CD4-positive, alpha-beta memory T cell (primary cell): ENCODE data around the gene CCDC90B. TPM values are rescaled to one million over a fixed set of nuclear protein-coding genes. Genes with fewer than 3 reads are reported as not detected.
"Not testable (repeated sequence)": the region's sequence is repeated elsewhere in the genome, so short reads cannot be mapped to it uniquely, and the experiment has no call there.

Experiments
- CTCF ChIA-PET: fragments of 350-600 bp; sonication (Branson Sonifier 250); formaldehyde crosslinking; loops from one replicate; lab custom pipeline; 2021; ENCODE audit warnings: inconsistent platforms; ENCODE audit not compliant: partially characterized antibody; lab: Charles Lee
- POLR2A ChIA-PET: fragments of 350-600 bp; sonication (Branson Sonifier 250); formaldehyde crosslinking; loops from one replicate; lab custom pipeline; 2021; ENCODE audit not compliant: partially characterized antibody; lab: Charles Lee
- DNase-seq, 5 donors: peaks; one replicate each; pipeline versions ENCODE4 v3.0.0 to v3.0.0-alpha.2; 2020 to 2022; ENCODE audit warnings: mixed read lengths in 1 of 5
- H3K27ac ChIP-seq: one replicate; pipeline ENCODE4 v1.7.0; 2013; ENCODE audit warnings: low read depth, low read length
- H3K27me3 ChIP-seq: 2 replicates; pipeline ENCODE4 v1.7.0; 2013; ENCODE audit warnings: mild to moderate bottlenecking, low read length, moderate library complexity; ENCODE audit not compliant: insufficient read depth
- H3K36me3 ChIP-seq: 2 replicates; pipeline ENCODE4 v1.7.0; 2013; ENCODE audit warnings: mild to moderate bottlenecking, low read length, moderate library complexity; ENCODE audit not compliant: insufficient read depth
- H3K4me1 ChIP-seq: 2 replicates; pipeline ENCODE4 v1.7.0; 2013; ENCODE audit warnings: mild to moderate bottlenecking, low read length, moderate library complexity; ENCODE audit not compliant: insufficient read depth
- H3K4me3 ChIP-seq, 2 donors: one replicate each; pipeline ENCODE4 v1.7.0; 2013; ENCODE audit warnings: low read length in 2 of 2, mild to moderate bottlenecking in 1 of 2
- H3K9me3 ChIP-seq, 2 donors: one replicate each; pipeline ENCODE4 v1.7.0; 2013; ENCODE audit warnings: low read length in 2 of 2, control low read depth in 1 of 2; ENCODE audit not compliant: control insufficient read depth in 1 of 2
- H3K27ac Mint-ChIP-seq, 7 donors: one replicate each; pipeline ENCODE4 v1.8.0; 2020 to 2021; ENCODE audit warnings: mixed read lengths in 7 of 7, mild to moderate bottlenecking in 6 of 7, inconsistent platforms in 3 of 7, moderate library complexity in 3 of 7
- H3K27me3 Mint-ChIP-seq, 2 donors: one replicate each; pipeline ENCODE4 v1.8.0; 2020 to 2021; ENCODE audit warnings: mixed read lengths in 2 of 2
- H3K36me3 Mint-ChIP-seq, 2 donors: one replicate each; pipeline ENCODE4 v1.8.0; 2020 to 2021; ENCODE audit warnings: mixed read lengths in 2 of 2, inconsistent platforms in 1 of 2, mild to moderate bottlenecking in 1 of 2
- H3K4me1 Mint-ChIP-seq, 4 donors: one replicate each; pipeline ENCODE4 v1.8.0; 2020 to 2021; ENCODE audit warnings: mixed read lengths in 4 of 4, mild to moderate bottlenecking in 1 of 4
- H3K4me3 Mint-ChIP-seq, 8 donors: one replicate each; pipeline ENCODE4 v1.8.0; 2020 to 2021; ENCODE audit warnings: mixed read lengths in 8 of 8, mild to moderate bottlenecking in 7 of 8, moderate library complexity in 6 of 8, inconsistent platforms in 3 of 8
- H3K9me3 Mint-ChIP-seq, 8 donors: one replicate each; pipeline ENCODE4 v1.8.0; 2020 to 2021; ENCODE audit warnings: mixed read lengths in 8 of 8, mild to moderate bottlenecking in 5 of 8, inconsistent platforms in 3 of 8, moderate library complexity in 1 of 8
- intact Hi-C: fragments of 100-400 bp; cut with micrococcal nuclease; formaldehyde crosslinking; loops from one replicate; pipeline ENCODE4 v1.15.1; 2023
- polyA plus RNA-seq, 2 donors: library from polyadenylated mRNA; unstranded; fragments of 300-500 nt; fragmentation: Illumina TruSeq; gene quantifications; one replicate each; pipeline ENCODE4 v1.2.3, GENCODE V29; 2021
- total RNA-seq, 2 experiments: library from RNA; stranded (reverse); gene quantifications; one replicate each; pipeline ENCODE4 v1.2.3, GENCODE V29; 2021

Gene CCDC90B
- total and polyA plus RNA-seq, 4 experiments from 2014 or later: 37.6 to 79.5 (median 49.4) TPM

GRCh38 chr11:83317757-83318690 lies 31.9 kb upstream of the CCDC90B start:
- Mint-ChIP-seq H3K4me3 (no peak overlapping the region), H3K27ac (no peak overlapping the region), H3K9me3 (peaks cover 0 to 5% (median 0%) of the 10 kb centered on the region in 8 donors), H3K27me3 (peaks cover 4 to 5% of the 10 kb centered on the region in 2 donors), H3K4me1 (no peaks in the 10 kb centered on the region), H3K36me3 (no peaks in the 10 kb centered on the region)
- intact Hi-C loops: no loop called here
- H3K36me3 ChIP-seq: no peaks in the 10 kb centered on the region
- ChIA-PET POLR2A (no interaction called here), CTCF (interaction anchor here (0.7 to 1.9 kb wide), 2 partner anchors 10 to 25 kb away, joined by 3 to 6 read pairs; no protein-coding TSS in a partner anchor)
- H3K27me3 ChIP-seq: no peaks in the 10 kb centered on the region
- DNase-seq: no peak
- H3K9me3 ChIP-seq: no peaks in the 10 kb centered on the region
- H3K27ac ChIP-seq: no peak overlapping the region
- no peaks in the 10 kb centered on the region for H3K4me1 ChIP-seq
- H3K4me3 ChIP-seq: no peak overlapping the region

GRCh38 chr11:83316897-83317268 lies 30.7 kb upstream of the CCDC90B start:
- H3K9me3 ChIP-seq, H3K27me3 Mint-ChIP-seq, H3K9me3 Mint-ChIP-seq: not testable (repeated sequence)

GRCh38 chr11:83316143-83316896 lies 30.2 kb upstream of the CCDC90B start:
- H3K36me3 ChIP-seq, intact Hi-C loops, H3K27me3 Mint-ChIP-seq, H3K27ac Mint-ChIP-seq, H3K9me3 ChIP-seq, H3K4me3 Mint-ChIP-seq, H3K36me3 Mint-ChIP-seq, H3K9me3 Mint-ChIP-seq, H3K4me1 ChIP-seq, H3K27ac ChIP-seq, H3K4me1 Mint-ChIP-seq, H3K4me3 ChIP-seq, POLR2A ChIA-PET, CTCF ChIA-PET, H3K27me3 ChIP-seq: not testable (repeated sequence)
- peak in 1 of 5 donors; percentile 33 for DNase-seq

More at GRCh38 chr11:83316897-83317268, 30.7 kb upstream of the CCDC90B start:
- H3K4me3 Mint-ChIP-seq, H3K36me3 Mint-ChIP-seq, H3K36me3 ChIP-seq, H3K4me3 ChIP-seq, H3K4me1 ChIP-seq, DNase-seq, H3K27ac ChIP-seq, H3K27me3 ChIP-seq, intact Hi-C loops, POLR2A ChIA-PET, H3K27ac Mint-ChIP-seq, CTCF ChIA-PET, H3K4me1 Mint-ChIP-seq: not testable (repeated sequence)

- POLR2A ChIA-PET: no interaction called here
- H3K27me3 Mint-ChIP-seq: peaks cover 5% of the 10 kb centered on the region in 2 donors
Measured at GRCh38 chr11:83312430-83312829, 26.3 kb upstream of the CCDC90B start.

GRCh38 chr11:83311701-83312100 lies 25.5 kb upstream of the CCDC90B start:
- no peaks in the 10 kb centered on the region for H3K4me1 Mint-ChIP-seq
- peaks cover 5% of the 10 kb centered on the region in 2 donors for H3K27me3 Mint-ChIP-seq
- no peaks in the 10 kb centered on the region for H3K36me3 Mint-ChIP-seq
- H3K9me3 Mint-ChIP-seq: peaks cover 0 to 5% (median 0%) of the 10 kb centered on the region in 8 donors
- DNase-seq: no peak
- CTCF ChIA-PET: no interaction called here
- Histone ChIP-seq H3K36me3 (no peaks in the 10 kb centered on the region), H3K4me3 (no peak overlapping the region), H3K27me3 (no peaks in the 10 kb centered on the region), H3K27ac (no peak overlapping the region), H3K4me1 (no peaks in the 10 kb centered on the region), H3K9me3 (no peaks in the 10 kb centered on the region)
- intact Hi-C loops: no loop called here
- H3K27ac Mint-ChIP-seq: peak overlapping the region in 1 of 7 donors; percentile 5
- no peak overlapping the region for H3K4me3 Mint-ChIP-seq
- POLR2A ChIA-PET: no interaction called here

More at GRCh38 chr11:83312430-83312829, 26.3 kb upstream of the CCDC90B start:
- Mint-ChIP-seq H3K27ac (no peak overlapping the region), H3K9me3 (peaks cover 0 to 5% (median 0%) of the 10 kb centered on the region in 8 donors), H3K4me3 (no peak overlapping the region), H3K36me3 (no peaks in the 10 kb centered on the region), H3K4me1 (no peaks in the 10 kb centered on the region)
- Histone ChIP-seq H3K9me3 (no peaks in the 10 kb centered on the region), H3K4me3 (no peak overlapping the region), H3K4me1 (no peaks in the 10 kb centered on the region), H3K27me3 (no peaks in the 10 kb centered on the region), H3K36me3 (no peaks in the 10 kb centered on the region), H3K27ac (no peak overlapping the region)
- intact Hi-C loops: no loop called here
- CTCF ChIA-PET: no interaction called here
- no peak for DNase-seq

GRCh38 chr11:83310718-83311117 lies 24.6 kb upstream of the CCDC90B start:
- no peak overlapping the region for H3K27ac ChIP-seq
- H3K27ac Mint-ChIP-seq: no peak overlapping the region
- H3K9me3 ChIP-seq: no peaks in the 10 kb centered on the region
- peaks cover 0 to 5% (median 0%) of the 10 kb centered on the region in 8 donors for H3K9me3 Mint-ChIP-seq
- intact Hi-C loops: no loop called here
- no peak overlapping the region for H3K4me3 ChIP-seq
- ChIA-PET POLR2A (no interaction called here), CTCF (interaction anchor here (1.3 kb wide), 1 partner anchor 20 kb away, joined by 4 read pairs; no protein-coding TSS in a partner anchor)
- H3K36me3 Mint-ChIP-seq: no peaks in the 10 kb centered on the region
- H3K4me3 Mint-ChIP-seq: no peak overlapping the region
- no peaks in the 10 kb centered on the region for H3K4me1 Mint-ChIP-seq
- no peak for DNase-seq
- H3K27me3 Mint-ChIP-seq: peaks cover 5% of the 10 kb centered on the region in 2 donors
- no peaks in the 10 kb centered on the region for H3K36me3 ChIP-seq
- H3K4me1 ChIP-seq: no peaks in the 10 kb centered on the region
- no peaks in the 10 kb centered on the region for H3K27me3 ChIP-seq

GRCh38 chr11:83308536-83308935 lies 22.4 kb upstream of the CCDC90B start:
- POLR2A ChIA-PET, H3K36me3 Mint-ChIP-seq, H3K4me1 Mint-ChIP-seq, H3K4me3 ChIP-seq, H3K27me3 Mint-ChIP-seq, H3K36me3 ChIP-seq, H3K9me3 Mint-ChIP-seq, H3K27ac Mint-ChIP-seq, H3K27me3 ChIP-seq, DNase-seq, H3K27ac ChIP-seq, H3K9me3 ChIP-seq, H3K4me3 Mint-ChIP-seq, H3K4me1 ChIP-seq, intact Hi-C loops: not testable (repeated sequence)
- CTCF ChIA-PET: interaction anchor here (0.7 to 1.2 kb wide), 2 partner anchors 9 to 14 kb away, joined by 3 read pairs; no protein-coding TSS in a partner anchor
